H9 (cell line): ENCODE results near the gene LRP2BP. TPM values are rescaled to one million over a fixed set of nuclear protein-coding genes. Genes with fewer than 3 reads are reported as not detected.
A peak's percentile ranks its signal among the peaks of the same experiment; 100 is the strongest.
"Not testable (repeated sequence)": the region's sequence is repeated elsewhere in the genome, so short reads cannot be mapped to it uniquely, and the experiment has no call there.

Experiments used
- DNase-seq: peaks from one replicate; pipeline ENCODE4 v3.0.0-alpha.2; 2017
- H2AFZ ChIP-seq: one replicate; pipeline ENCODE4 v1.6.1; 2013; ENCODE audit warnings: mild to moderate bottlenecking, low read length, control low read depth, moderate library complexity
- H2AK5ac ChIP-seq: 2 replicates; pipeline ENCODE4 v1.6.1; 2013; ENCODE audit warnings: low read length, control low read depth, mixed read lengths; ENCODE audit not compliant: insufficient read length
- H2BK120ac ChIP-seq: one replicate; pipeline ENCODE4 v1.6.1; 2013; ENCODE audit warnings: low read depth, mild to moderate bottlenecking, low read length, control low read depth, inconsistent platforms; ENCODE audit not compliant: poor library complexity, severe bottlenecking
- H2BK12ac ChIP-seq: 2 replicates; pipeline ENCODE4 v1.6.1; 2013; ENCODE audit warnings: low read length, control low read depth, mixed read lengths, low read depth; ENCODE audit not compliant: insufficient read length
- H2BK15ac ChIP-seq: 2 replicates; pipeline ENCODE4 v1.6.1; 2013; ENCODE audit warnings: low read depth, low read length, control low read depth
- H2BK20ac ChIP-seq: one replicate; pipeline ENCODE4 v1.6.1; 2013; ENCODE audit warnings: low read depth, mild to moderate bottlenecking, low read length, control low read depth, inconsistent platforms; ENCODE audit not compliant: poor library complexity, severe bottlenecking
- H2BK5ac ChIP-seq: 2 replicates; pipeline ENCODE4 v1.6.1; 2013; ENCODE audit warnings: low read length, control low read depth, mixed read lengths; ENCODE audit not compliant: insufficient read length
- H3K14ac ChIP-seq: 2 replicates; pipeline ENCODE4 v1.6.1; 2013; ENCODE audit warnings: low read length, control low read depth; ENCODE audit not compliant: insufficient read depth
- H3K18ac ChIP-seq: 2 replicates; pipeline ENCODE4 v1.6.1; 2013; ENCODE audit warnings: low read depth, mild to moderate bottlenecking, mixed read lengths, low read length, control low read depth; ENCODE audit not compliant: insufficient read length
- H3K23ac ChIP-seq: 2 replicates; pipeline ENCODE4 v1.6.1; 2013; ENCODE audit warnings: low read length, control low read depth, mixed read lengths, low read depth; ENCODE audit not compliant: insufficient read length
- H3K23me2 ChIP-seq: 2 replicates; pipeline ENCODE4 v1.6.1; 2013; ENCODE audit warnings: low read depth, mild to moderate bottlenecking, mixed read lengths, low read length, control low read depth; ENCODE audit not compliant: insufficient read length, poor library complexity, severe bottlenecking
- H3K27ac ChIP-seq: 2 replicates; pipeline ENCODE4 v1.5.1; 2013; ENCODE audit warnings: low read length, control low read depth, mixed read lengths, low read depth; ENCODE audit not compliant: insufficient read length
- H3K27me3 ChIP-seq: 2 replicates; pipeline ENCODE4 v1.6.1; 2013; ENCODE audit warnings: low read length, control low read depth, inconsistent platforms; ENCODE audit not compliant: insufficient read depth
- H3K4ac ChIP-seq: 2 replicates; pipeline ENCODE4 v1.6.1; 2013; ENCODE audit warnings: low read depth, mild to moderate bottlenecking, control low read depth, inconsistent platforms, low read length, moderate library complexity
- H3K4me1 ChIP-seq: 2 replicates; pipeline ENCODE4 v1.6.1; 2013; ENCODE audit warnings: low read length, control low read depth, inconsistent platforms; ENCODE audit not compliant: insufficient read depth
- H3K4me2 ChIP-seq: 2 replicates; pipeline ENCODE4 v1.6.1; 2013; ENCODE audit warnings: low read length, control low read depth, mixed read lengths; ENCODE audit not compliant: insufficient read length, insufficient read depth
- H3K56ac ChIP-seq: 2 replicates; pipeline ENCODE4 v1.6.1; 2013; ENCODE audit warnings: low read depth, mild to moderate bottlenecking, mixed read lengths, low read length, control low read depth; ENCODE audit not compliant: insufficient read length
- H3K79me1 ChIP-seq: 2 replicates; pipeline ENCODE4 v1.6.1; 2013; ENCODE audit warnings: low read depth, mild to moderate bottlenecking, moderate library complexity, low read length, control low read depth, inconsistent platforms; ENCODE audit not compliant: insufficient read depth, poor library complexity, severe bottlenecking
- H3K79me2 ChIP-seq: 2 replicates; pipeline ENCODE4 v1.6.1; 2013; ENCODE audit warnings: low read length, control low read depth, inconsistent platforms; ENCODE audit not compliant: insufficient read depth
- H3K9ac ChIP-seq: 2 replicates; pipeline ENCODE4 v1.6.1; 2013; ENCODE audit warnings: low read length, control low read depth, mixed read lengths; ENCODE audit not compliant: insufficient read length; ENCODE audit errors: extremely low read depth
- H3K9me3 ChIP-seq: one replicate; pipeline ENCODE4 v1.6.1; 2013; ENCODE audit warnings: low read depth, low read length, inconsistent platforms; ENCODE audit not compliant: control insufficient read depth
- H3T11ph ChIP-seq: one replicate; pipeline ENCODE4 v1.6.1; 2013; ENCODE audit warnings: mild to moderate bottlenecking, low read length, control low read depth, inconsistent platforms
- H4K20me1 ChIP-seq: one replicate; pipeline ENCODE4 v1.6.1; 2013; ENCODE audit not compliant: control insufficient read depth, insufficient read length, insufficient read depth
- H4K5ac ChIP-seq: 2 replicates; pipeline ENCODE4 v1.6.1; 2013; ENCODE audit warnings: low read depth, mild to moderate bottlenecking, mixed read lengths, low read length, control low read depth; ENCODE audit not compliant: insufficient read length
- H4K8ac ChIP-seq: replicated peaks from 2 replicates; pipeline ENCODE4 v1.6.1; 2013; ENCODE audit warnings: low read length, control low read depth, mixed read lengths, low read depth; ENCODE audit not compliant: insufficient read length
- H4K91ac ChIP-seq: 2 replicates; pipeline ENCODE4 v1.6.1; 2013; ENCODE audit warnings: low read depth, mild to moderate bottlenecking, moderate library complexity, mixed read lengths, low read length, control low read depth; ENCODE audit not compliant: insufficient read length
- H3K27ac Mint-ChIP-seq, 3 experiments: 2 replicates in 2 of 3; 3 replicates in 1 of 3; pipeline ENCODE4 v1.8.0; 2020 to 2021; ENCODE audit warnings: mixed read lengths in 3 of 3, mild to moderate bottlenecking in 1 of 3, moderate library complexity in 1 of 3
- H3K27me3 Mint-ChIP-seq: 2 replicates; pipeline ENCODE4 v1.8.0; 2021; ENCODE audit warnings: low read depth, mild to moderate bottlenecking, moderate library complexity, mixed read lengths
- H3K36me3 Mint-ChIP-seq, 3 experiments: 2 replicates in 2 of 3; 3 replicates in 1 of 3; pipeline ENCODE4 v1.8.0; 2020 to 2021; ENCODE audit warnings: low read depth in 3 of 3, mixed read lengths in 3 of 3; ENCODE audit not compliant: insufficient read depth in 1 of 3
- H3K4me1 Mint-ChIP-seq, 2 experiments: 2 replicates each; pipeline ENCODE4 v1.8.0; 2020; ENCODE audit warnings: mixed read lengths in 2 of 2
- H3K4me3 Mint-ChIP-seq, 2 experiments: 2 replicates in 1 of 2; 3 replicates in 1 of 2; pipeline ENCODE4 v1.8.0; 2020 to 2021; ENCODE audit warnings: mild to moderate bottlenecking in 2 of 2, mixed read lengths in 2 of 2, moderate library complexity in 1 of 2
- H3K9me3 Mint-ChIP-seq, 2 experiments: 2 replicates in 1 of 2; 3 replicates in 1 of 2; pipeline ENCODE4 v1.8.0; 2020; ENCODE audit warnings: mild to moderate bottlenecking in 2 of 2, mixed read lengths in 2 of 2, moderate library complexity in 1 of 2
- WGBS: extraction: QIAGEN DNeasy Blood & Tissue Kit; methylation state at CpG from one replicate; pipeline ENCODE4 v1.1.7; 2013; ENCODE audit warnings: missing lambda C conversion rate, low lambda C conversion rate, mixed read lengths; ENCODE audit not compliant: insufficient read length; ENCODE audit errors: extremely low coverage; 5-methylcytosine and 5-hydroxymethylcytosine counted together
- total RNA-seq: library from RNA; stranded (reverse); gene quantifications from 2 replicates; pipeline ENCODE4 v1.2.1, GENCODE V29; 2021
- TF ChIP-seq, protein P1 (sequence below): fragments of 200-600 bp; sonication (generic); conservative IDR thresholded peaks from 3 replicates; pipeline ENCODE4 v1.8.0; 2021; ENCODE audit warnings: antibody characterized with exemption, mild to moderate bottlenecking

LRP2BP gene
- total RNA-seq, 1 experiment from 2014 or later, result 0.46 TPM

DNA sequence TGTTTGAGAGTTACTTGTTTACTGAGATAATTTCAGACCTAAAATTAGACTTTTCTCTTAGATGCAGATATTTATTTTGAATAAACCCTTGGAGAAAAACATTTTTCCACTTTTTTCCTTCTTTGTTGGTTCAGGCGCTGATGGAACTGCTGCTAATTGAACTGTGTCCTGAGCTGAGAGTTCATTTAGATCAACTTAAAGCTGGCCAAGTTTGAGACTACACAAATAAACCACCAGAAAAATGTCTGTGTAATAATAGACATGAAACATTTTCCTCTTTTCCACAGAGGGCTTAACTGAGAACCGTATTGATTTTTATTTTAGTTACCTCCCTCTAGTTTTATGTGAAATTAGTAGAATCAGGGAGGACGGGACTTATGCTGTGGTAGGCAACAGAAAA, 32.5 kb downstream of the LRP2BP start:
- Histone ChIP-seq H3K79me1 (no peaks in the 10 kb centered on the region), H2BK15ac (no peak overlapping the region), H3K56ac (no peak overlapping the region), H3K14ac (no peak overlapping the region), H3K27me3 (no peaks in the 10 kb centered on the region), H2BK5ac (no peak overlapping the region), H2AK5ac (no peak overlapping the region), H2BK12ac (no peak overlapping the region), H4K8ac (no peak overlapping the region), H2AFZ (no peak overlapping the region), H2BK20ac (no peak overlapping the region), H4K91ac (no peak overlapping the region), H3K18ac (no peak overlapping the region), H3K4me2 (no peak overlapping the region), H2BK120ac (no peak overlapping the region), H3K4ac (no peak overlapping the region), H3K79me2 (no peaks in the 10 kb centered on the region), H3K23me2 (no peaks in the 10 kb centered on the region), H4K20me1 (no peaks in the 10 kb centered on the region), H3K9me3 (no peaks in the 10 kb centered on the region), H3K23ac (no peak overlapping the region), H3K9ac (no peak overlapping the region), H3K4me1 (no peaks in the 10 kb centered on the region), H3K27ac (no peak overlapping the region), H3T11ph (no peak overlapping the region), H4K5ac (no peak overlapping the region)
- no peaks in the 10 kb centered on the region for H3K27me3 Mint-ChIP-seq
- H3K9me3 Mint-ChIP-seq, result no peaks in the 10 kb centered on the region
- peak overlapping the region in 1 of 3 experiments; percentile 46; a peak in 2 of 7 replicates for H3K27ac Mint-ChIP-seq
- peaks cover under 1 to 37% (median 11%) of the 10 kb centered on the region in 3 experiments; a peak in 4 of 7 replicates for H3K36me3 Mint-ChIP-seq
- TF ChIP-seq, protein P1, sequence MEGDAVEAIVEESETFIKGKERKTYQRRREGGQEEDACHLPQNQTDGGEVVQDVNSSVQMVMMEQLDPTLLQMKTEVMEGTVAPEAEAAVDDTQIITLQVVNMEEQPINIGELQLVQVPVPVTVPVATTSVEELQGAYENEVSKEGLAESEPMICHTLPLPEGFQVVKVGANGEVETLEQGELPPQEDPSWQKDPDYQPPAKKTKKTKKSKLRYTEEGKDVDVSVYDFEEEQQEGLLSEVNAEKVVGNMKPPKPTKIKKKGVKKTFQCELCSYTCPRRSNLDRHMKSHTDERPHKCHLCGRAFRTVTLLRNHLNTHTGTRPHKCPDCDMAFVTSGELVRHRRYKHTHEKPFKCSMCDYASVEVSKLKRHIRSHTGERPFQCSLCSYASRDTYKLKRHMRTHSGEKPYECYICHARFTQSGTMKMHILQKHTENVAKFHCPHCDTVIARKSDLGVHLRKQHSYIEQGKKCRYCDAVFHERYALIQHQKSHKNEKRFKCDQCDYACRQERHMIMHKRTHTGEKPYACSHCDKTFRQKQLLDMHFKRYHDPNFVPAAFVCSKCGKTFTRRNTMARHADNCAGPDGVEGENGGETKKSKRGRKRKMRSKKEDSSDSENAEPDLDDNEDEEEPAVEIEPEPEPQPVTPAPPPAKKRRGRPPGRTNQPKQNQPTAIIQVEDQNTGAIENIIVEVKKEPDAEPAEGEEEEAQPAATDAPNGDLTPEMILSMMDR, result no peak
- no CpG with 5 or more reads among the region's 3 CpGs for whole genome bisulfite sequencing
- H3K4me1 Mint-ChIP-seq, result peaks cover 3 to 4% of the 10 kb centered on the region in 2 experiments; a peak in 3 of 4 replicates
- no peak for DNase-seq
- H3K4me3 Mint-ChIP-seq, result no peak overlapping the region

DNA sequence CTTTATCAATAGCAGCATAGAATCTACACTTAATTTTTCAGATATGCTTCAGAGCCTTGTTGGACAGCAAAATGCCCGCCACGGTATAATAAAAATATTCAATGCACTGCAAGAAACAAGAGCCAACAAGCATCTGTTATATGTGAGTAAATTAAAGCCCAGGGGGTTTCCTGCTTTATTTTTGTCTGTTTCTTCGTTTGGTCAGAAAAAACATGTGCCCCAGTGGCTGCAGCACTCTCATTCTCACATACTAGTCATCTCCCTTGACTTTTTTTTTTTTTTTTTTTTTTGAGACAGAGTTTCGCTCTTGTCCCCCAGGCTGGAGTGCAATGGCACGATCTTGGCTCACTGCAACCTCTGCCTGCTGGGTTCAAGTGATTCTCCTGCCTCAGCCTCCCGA, 33.2 kb downstream of the LRP2BP start:
- DNase-seq, H3K27ac ChIP-seq, H3K14ac ChIP-seq, H3K56ac ChIP-seq, H3K4me1 Mint-ChIP-seq, H3K27ac Mint-ChIP-seq, H2AFZ ChIP-seq, H2BK12ac ChIP-seq, H4K8ac ChIP-seq, H3K9me3 Mint-ChIP-seq, H3T11ph ChIP-seq, H3K18ac ChIP-seq, H4K5ac ChIP-seq, H3K4me1 ChIP-seq, H3K4me3 Mint-ChIP-seq, H2AK5ac ChIP-seq, H3K79me1 ChIP-seq, H3K79me2 ChIP-seq, H4K91ac ChIP-seq, H3K9ac ChIP-seq, H2BK120ac ChIP-seq, H3K9me3 ChIP-seq, H3K23ac ChIP-seq, H4K20me1 ChIP-seq, H2BK5ac ChIP-seq, H3K23me2 ChIP-seq, H2BK15ac ChIP-seq, H3K4me2 ChIP-seq, H2BK20ac ChIP-seq, H3K27me3 ChIP-seq, H3K27me3 Mint-ChIP-seq, H3K4ac ChIP-seq: not testable (repeated sequence)
- no CpG with 5 or more reads among the region's 6 CpGs for WGBS
- peaks cover 2 to 36% (median 14%) of the 10 kb centered on the region in 3 experiments; a peak in 5 of 7 replicates for H3K36me3 Mint-ChIP-seq
